CMK (cell line): ENCODE results near the gene EVI5L.
"Not testable (repeated sequence)": the region's sequence is repeated elsewhere in the genome, so short reads cannot be mapped to it uniquely, and the experiment has no call there.

Experiments
- DNase-seq: peaks from one replicate; pipeline ENCODE4 v3.0.0-alpha.2; 2010; ENCODE audit warnings: low read depth

The EVI5L gene

DNA sequence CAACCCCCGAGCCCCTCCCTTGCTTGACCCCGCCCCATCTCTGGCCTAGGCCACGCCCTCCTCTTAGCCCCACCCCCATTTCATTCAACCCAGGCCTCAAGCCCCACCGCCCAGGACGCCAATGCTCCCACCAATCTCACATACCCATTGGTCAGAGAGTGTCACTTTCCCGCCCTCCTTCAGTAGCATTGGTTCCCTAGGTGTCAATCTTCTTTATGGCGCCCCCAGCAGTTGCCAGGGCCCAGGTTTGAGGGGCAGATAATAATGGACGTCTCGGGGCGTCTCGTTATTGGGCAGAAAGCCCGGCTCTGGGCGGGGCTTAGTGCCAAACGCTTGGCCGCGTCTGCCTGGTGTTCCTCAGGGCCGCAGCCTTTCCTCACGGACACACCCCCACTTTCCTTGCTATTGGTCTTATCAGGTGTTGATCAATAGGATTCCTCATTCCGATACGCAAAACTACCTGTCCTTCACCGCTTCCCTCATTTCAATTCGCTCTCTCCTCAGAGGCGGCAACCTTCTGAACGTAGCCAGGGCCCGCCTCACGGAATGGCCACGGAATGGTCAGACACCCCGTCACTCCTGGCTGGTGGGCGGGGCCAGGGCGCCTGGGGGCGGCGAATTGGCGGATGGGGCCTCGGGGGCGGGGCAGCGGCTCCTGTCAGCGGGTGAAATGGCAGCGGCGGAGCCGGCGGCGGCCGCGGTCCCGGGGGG, at the start of gene EVI5L:
Gene EVI5L (plus strand): TSS at position 658 of the 711 bp plus-strand sequence. CDS start 16,325 bp downstream, outside the sequence.
- peak; percentile 99 for DNase-seq

DNA sequence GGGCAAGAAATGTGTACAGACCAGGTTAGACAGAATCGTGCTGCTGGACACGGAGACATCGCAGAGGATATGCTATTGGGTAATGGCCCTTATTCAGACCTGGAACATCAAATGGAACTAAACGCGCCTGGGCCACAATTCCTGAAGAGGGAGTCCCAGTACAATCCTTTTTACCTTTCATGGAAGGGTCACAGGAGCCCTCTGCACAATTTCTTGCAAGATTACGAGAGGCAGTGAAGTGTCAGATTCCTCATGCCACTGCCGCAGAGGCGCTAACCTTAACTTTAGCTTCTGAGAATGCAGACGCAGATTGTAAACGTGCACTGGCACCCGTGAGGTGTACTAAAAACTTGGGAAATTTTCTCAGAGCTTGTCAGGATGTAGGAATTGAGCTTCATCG, 48.9 kb upstream of the EVI5L start:
- no peak for DNase-seq

DNA sequence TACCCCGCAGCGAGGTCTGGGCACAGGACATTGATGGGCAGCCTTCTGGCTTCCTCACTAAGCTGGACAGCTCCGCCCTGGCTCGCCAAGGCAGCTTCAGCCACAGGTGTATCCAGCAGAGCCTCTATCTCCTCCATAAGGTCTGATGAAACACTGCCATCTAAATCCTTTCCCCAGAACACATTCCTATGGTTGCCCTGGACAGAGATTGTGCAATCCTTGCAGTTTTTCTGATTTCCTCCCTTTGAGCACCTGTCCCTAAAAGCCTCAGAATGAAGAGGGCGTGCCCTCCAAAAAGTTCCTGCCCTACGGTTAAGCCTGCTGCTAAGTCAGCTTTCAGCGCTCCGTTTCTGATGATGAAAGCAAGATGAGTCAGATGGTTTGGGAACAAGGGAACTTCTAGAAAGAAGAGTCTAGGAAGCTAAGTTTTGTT, 46.0 kb upstream of the EVI5L start:
- DNase-seq: no peak

DNA sequence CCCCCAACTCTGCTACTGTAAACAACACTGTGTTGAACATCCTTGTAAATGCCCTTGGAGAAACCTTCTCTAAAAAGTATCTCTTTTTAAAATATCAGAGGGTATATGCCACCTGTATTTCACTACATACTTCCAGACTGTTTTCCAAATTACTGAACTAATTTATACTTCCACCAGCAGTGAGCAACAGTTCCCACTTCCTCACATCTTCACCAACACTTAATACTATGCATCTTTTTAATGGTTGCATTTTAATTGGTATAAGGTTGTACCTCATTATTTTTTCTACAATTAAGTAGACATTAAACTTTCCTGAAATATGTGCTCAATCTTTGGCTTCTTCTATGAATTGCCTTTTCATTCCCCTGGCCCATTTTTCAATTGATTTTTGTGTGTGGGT, 45.2 kb upstream of the EVI5L start:
- no peak for DNase-seq

DNA sequence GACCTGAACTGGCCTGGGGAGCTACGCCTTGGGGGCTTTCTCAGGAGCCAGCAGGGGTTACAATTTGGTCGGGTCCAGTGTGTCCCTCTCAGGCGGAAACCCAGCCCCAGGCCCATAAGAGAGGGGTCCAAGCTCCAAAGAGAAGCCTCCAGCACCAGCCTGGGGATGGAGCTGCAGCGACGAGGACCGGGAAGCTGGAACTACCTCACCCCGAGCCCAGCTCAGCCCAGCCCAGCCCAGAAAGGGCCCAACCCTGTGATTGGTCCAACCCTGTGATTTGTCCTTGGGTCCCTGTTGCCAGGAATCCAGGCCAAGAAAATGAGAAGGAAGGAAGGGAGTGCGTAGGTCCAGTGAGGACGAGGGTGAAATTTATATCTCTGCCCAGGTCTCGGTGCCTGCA, 42.9 kb upstream of the EVI5L start:
- DNase-seq: no peak

DNA sequence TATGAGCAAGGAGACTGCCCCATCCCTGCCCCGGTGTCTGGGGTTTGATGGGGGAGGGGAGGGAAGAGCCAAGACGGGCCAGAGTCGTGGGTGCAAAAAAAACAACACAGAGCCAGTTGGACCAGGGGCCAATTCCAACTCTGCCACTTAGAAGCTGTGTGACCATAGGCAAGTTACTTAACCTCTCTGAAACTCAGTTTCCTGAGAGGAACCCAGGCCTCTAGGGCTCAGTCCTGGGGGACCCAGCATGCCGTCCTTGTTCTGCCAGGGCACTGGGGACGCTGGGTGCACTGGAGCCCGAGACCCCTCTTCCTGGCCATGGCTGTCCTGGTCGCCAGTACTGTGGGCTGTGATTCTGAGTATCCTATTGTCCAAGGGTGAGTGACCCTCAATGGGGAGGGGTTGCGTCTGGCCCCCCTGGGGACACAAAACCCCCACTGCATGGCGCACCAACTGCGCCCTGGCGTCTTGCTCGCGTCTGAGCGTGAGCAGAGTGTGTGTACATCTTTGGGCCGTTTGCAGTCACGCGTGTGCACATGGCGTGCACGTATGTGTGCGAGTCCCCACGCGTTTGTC, 42.3 kb upstream of the EVI5L start:
- no peak for DNase-seq

DNA sequence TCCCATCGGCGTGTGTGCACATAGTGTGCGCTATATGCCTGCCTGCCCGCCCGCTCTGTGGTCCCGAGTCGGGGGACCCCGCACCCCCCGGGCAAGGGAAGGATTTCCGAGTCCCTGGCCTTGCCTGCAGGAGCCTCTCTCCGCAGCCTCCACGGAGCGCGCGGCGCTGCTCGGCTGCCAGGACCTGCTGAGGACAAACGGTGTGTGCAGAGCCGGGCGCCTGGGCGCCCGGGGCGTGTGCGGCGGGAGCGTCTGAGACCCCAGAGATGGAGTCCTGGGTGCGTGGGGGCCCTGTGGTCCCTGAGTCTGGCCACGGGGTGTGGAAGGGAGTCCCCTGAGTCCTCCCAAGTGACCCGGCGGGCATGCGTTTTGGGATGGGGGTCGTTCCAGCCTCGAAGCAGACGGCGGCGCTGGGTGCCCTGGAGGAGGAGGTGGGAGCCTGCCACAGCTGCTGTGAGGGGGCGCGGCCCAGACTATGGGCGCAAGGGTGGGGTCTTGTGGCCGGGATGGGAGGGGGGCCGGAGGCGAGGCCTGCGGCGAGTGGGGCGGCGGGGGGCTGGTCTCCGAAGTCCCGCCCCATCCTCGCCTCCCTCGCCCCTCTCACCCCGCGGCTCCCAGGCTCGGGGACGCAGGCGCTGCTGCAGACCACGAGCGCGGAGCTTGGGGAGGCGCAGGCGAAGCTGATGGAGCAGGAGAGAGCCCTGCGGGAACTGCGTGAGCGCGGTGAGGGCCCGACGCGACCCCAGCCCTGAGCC, 41.7 kb upstream of the EVI5L start:
- no peak for DNase-seq

DNA sequence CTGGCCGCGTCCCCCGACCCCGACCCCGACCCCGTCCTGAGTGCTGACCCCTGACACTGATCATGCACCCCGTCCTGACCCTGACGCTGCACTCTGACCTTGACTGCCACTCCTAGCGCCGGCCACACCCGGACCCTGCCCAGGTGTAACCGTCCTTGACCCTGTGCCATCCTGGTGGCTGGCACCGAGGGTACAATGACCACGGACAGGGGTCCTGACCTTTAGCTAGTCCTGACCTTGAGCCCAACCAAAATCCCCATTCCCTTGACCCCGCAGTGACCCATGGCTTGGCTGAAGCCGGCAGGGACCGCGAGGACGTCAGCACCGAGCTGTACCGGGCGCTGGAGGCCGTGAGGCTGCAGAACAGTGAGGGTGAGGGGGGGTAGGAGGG, 41.1 kb upstream of the EVI5L start:
- no peak for DNase-seq

DNA sequence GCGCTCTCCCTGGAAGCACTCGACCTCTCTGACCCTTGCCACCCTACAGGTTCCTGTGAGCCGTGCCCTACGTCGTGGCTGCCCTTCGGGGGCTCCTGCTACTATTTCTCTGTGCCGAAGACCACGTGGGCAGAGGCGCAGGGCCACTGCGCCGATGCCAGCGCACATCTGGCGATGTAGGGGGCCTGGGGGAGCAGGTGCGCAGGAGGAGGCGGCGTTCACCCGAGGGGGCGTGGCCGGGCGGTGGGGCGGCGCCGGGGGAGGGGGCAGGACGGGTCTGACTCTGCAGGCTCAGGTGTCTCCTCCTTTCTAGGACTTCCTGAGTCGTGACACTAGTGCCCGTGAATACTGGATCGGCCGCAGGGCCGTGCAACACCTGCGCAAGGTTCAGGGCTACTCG, 40.6 kb upstream of the EVI5L start:
- no peak for DNase-seq

DNA sequence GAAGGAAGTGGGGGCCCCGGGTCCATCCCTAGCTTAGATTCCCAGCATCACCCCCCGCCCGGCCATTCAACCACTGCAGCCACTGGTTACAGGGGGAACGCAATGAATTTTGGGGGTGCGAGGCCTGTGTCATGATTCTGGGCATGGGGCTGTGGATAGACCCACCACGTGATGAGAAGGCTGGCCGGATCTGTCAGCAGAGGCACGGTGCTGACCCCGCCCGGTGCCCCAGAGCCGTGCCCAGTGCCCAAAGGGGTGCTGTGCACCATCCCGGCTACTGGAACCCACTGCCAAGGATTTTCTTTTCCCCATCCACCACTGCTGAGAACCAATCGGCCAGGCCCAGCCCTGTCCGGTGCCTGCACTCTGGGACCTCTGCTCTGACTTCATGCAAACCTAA, 39.6 kb upstream of the EVI5L start:
- DNase-seq: no peak

DNA sequence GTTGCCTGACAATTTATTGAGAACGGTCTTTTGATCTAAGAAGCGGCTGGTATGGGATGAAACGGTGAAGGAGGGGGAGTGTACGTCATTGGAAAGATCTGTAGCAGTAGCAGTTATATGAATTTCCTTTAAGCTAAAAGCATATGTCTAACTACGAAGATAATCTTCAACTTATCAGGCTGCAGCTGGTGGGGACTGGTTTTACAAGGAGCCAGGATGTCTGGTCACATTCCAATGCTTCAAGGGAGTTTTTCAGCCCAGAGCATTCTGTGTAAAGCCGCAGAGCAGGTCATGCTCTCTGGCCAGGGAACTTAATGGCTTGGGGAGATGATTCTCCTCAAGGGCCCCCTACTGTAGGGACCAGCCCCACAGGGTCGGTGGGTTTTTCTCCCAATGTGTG, 37.7 kb upstream of the EVI5L start:
- no peak for DNase-seq

DNA sequence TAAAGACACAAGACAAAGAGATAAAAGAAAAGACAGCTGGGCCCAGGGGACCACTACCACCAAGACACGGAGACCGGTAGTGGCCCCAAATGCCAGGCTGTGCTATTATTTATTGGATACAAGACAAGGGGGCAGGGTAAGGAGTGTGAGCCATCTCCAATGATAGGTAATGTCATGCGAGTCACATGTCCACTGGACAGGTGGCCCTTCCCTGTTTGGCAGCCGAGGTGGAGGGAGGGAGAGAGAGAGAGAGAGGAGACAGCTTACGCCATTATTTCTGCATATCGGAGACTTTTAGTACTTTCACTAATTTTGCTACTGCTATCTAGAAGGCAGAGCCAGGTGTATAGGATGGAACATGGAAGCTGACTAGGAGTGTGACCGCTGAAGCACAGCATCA, 37.3 kb upstream of the EVI5L start:
- not testable (repeated sequence) for DNase-seq

DNA sequence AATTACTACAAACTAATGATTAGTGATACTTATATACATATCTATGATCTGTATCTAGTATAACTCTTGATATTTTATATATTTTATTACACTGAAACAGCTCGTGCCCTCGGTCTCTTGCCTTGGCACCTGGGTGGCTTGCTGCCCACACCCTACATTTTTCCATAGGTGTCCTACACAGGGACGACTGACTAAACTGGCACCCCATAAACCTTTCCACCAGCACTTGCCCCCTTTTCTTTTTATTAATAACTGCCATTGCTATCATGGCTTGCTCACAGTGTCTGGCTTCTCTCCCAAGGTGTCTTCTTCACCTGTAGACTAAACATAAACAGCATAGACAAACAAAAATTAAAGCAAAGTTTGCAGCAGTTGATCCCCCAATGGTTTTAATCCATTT, 36.5 kb upstream of the EVI5L start:
- DNase-seq: no peak

DNA sequence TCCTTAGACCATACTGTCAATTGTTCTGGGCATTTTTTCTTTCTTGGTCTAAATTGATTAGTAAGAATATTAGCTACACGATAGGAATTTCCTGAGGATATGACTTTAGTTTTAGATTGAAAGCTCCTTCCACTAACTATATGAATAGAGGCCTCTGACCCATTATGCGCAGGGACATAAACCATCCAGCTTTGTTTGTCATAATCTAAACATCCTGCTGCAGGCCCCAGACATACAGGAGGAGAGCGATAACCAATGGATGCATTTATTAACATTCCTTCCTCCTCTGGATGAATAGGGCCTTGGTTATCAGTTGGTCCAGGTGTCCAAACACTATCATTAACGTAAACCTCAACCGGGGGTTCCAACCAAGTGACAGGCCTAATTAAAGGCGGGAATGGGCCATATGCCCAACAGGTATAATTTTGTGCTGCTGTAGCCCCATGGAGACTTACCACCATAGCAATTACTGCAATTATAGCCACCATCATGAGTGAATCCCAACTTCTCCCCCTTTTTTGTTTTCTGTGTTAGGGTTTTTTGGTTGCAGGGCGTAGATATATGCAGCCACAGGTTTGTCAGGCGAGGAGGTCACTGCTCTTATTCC, 34.4 kb upstream of the EVI5L start:
- no peak for DNase-seq

DNA sequence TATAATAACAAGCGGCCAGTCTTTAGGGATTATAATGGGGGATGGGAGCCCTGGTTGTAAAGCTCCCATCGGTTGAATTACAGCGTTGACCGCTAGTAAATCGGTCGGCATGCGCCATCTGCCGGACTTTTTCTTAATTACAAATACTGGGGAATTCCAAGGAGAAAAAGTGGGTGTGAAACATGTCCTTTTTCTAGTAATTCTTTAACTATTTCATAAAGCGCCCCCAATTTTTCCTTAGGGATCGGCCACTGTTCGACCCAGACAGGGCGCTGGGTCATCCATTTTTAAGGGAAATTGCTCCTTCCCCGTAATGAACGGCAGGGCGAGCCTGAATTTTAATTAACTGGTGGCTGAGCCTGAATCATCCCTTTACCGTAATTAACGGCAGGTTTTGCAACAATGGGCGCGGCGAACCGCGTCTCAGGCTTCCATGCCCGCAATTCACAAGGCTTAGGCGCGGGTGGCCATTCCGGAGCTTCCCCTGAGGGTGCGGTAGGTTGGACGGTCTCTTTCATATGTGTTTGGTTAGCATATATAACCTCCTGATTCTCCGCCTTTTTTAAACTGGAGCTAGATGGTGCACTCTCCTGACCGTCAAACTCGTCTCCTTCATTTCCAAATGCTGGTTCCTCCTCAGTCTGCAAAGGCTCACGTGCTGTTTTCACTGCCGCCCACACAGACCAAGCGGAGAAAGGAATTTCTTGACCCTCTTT, 30.2 kb upstream of the EVI5L start:
- peak; percentile 48 for DNase-seq

DNA sequence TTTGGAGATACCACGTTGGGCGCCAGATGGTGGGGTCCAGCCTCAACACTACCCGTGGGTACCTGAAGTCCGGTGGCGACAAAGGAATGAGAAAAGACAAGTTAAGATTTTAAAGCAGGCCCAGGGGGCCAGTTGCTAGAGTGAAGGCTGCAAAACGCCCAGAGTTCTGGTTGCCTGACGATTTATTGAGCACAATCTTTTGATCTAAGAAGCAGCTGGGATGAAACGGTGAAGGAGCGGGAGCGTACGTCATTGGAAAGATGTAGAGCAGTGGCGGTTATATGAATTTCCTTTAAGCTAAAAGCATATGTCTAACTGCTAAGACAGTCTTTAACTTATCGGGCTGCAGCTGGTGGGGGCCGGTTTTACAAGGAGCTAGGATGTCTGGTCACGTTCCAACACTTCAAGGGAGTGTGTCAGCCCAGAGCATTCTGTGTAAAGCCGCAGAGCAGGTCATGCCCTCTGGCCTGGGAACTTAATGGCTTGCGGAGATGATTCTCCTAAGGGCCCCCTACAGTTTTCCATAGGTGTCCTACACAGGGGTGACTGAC, 28.9 kb upstream of the EVI5L start:
- DNase-seq: no peak

DNA sequence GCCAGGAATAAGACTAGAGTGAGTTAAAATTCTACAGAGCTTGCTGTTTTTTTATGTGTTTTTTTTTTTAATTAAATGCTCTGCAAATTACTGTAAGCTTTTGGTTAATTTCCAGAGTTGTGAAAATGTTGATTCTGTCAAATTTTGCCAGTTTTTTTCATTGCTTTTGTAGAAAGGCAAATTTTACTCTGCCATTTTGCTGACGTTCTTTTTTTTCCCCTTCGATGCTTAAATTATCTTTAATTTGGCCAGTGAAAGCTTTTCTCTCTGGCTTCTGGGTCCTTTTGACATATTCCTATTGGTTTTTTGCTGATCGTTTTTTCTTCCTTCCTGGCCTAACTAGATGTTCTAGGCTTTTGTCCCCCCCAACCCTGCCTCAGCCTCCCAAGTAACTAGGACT, 23.8 kb upstream of the EVI5L start:
- DNase-seq: no peak

DNA sequence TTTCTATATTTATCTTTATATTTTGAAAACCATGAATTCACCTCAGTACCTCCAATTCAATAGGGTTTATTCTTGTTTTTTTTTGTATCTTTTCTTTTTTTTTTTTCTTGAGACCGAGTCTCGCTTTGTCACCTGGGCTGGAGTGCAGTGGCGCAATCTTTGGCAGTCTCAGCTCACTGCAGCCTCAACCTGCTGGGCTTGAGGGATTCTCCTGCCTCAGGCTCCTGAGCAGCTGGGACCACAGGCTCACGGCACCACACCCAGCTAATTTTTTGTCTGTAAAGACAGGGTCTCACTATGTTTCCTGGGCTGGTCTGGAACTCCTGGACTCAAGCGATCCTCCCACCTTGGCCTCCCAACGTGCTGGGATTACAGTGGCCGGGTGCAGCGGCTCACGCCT, 23.1 kb upstream of the EVI5L start:
- no peak for DNase-seq

DNA sequence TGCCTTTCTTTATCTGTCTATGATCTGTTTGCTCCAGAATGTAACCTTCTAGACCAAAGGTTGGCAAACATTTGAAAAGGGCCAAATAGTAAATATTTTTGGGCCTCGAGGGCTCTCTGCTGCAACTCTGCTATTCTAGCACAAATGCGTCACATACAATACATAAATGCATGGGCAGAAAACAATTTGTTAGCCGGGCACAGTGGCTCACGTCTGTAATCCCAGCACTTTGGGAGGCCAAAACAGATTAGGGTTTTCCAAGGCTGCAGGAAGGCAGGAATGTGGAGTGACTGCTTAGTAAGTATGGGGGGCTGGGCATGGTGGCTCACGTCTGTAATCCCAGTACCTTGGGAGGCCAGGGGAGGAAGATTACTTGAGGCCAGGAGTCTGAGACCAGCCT, 21.9 kb upstream of the EVI5L start:
- DNase-seq: no peak

DNA sequence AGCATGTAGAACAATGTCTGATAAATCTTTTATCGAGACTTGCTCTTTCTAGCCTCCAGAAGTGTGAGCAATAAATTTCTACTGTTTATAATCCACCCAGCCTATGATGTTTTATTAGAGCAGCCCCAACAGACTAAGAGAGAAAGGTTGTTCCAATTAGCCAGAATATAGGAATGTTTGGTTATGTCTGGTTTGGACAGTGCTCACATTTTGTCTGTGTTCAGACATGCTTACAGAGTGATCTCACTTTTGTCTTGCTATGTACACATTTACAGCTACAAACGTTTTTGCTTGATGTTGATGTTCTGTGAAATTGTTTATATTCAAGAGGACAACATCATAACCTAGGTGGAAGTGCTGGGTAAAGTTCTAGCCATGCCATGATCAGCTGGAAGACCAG, 18.0 kb upstream of the EVI5L start:
- no peak for DNase-seq

DNA sequence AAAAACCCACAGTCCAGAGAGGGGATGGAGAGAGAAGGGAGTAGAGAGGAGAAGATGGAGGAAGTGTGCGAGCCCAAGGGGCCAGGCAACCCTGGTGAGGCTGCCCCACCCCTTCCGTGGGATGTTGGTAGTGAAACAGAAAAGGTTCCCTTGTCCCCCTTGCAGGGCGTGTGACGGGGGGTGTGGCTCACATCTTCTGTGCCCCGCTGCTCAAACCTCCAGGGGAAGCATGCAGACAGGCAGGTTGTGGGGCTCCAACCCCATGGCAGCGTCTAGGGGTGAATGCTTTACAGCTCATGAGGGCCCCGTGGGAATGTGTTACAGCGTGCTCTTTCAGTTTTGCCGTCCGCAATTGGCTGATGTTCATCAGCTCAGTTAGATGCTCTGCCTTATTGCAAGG, 14.7 kb upstream of the EVI5L start:
- peak; percentile 41 for DNase-seq

DNA sequence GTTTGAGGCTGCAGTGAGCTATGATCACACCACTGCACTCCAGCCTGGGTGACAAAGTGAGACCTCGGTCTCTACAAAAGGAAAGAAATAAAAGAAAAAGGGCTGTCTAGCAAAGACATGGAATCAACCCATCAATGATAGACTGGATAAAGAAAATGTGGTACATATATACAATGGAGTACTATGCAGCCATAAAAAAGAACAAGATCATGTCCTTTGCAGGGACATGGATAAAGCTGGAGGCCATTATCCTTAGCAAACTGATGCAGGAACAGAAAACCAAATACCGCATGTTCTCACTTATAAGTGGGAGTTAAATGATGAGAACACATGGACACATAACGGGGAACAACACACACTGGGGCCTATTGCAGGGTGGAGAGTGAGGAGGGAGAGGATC, 14.0 kb upstream of the EVI5L start:
- not testable (repeated sequence) for DNase-seq
